Prostate gland (tissue), 2 donors: ENCODE data around the gene MCRIP2.

Experiments used
- POLR2A ChIP-seq: fragments of 450-650 bp; IDR thresholded peaks from one replicate; pipeline ENCODE4 v1.6.1; 2016; ENCODE audit warnings: antibody characterized with exemption, mild to moderate bottlenecking
- POLR2AphosphoS5 ChIP-seq: sonication (generic); formaldehyde crosslinking; IDR thresholded peaks from one replicate; pipeline ENCODE4 v1.6.1; 2017; ENCODE audit warnings: antibody characterized with exemption
- TF ChIP-seq, protein P1 (sequence below), 4 experiments: fragments of 200-600 bp in 2 of 4; fragments of 450-650 bp in 2 of 4; sonication (generic) in 2 of 4; IDR thresholded peaks; 1 replicate in 3 of 4; 2 replicates in 1 of 4; pipeline ENCODE4 v1.5.1; 2016 to 2019; ENCODE audit warnings: antibody characterized with exemption in 4 of 4, mild to moderate bottlenecking in 2 of 4, moderate library complexity in 2 of 4

DNA sequence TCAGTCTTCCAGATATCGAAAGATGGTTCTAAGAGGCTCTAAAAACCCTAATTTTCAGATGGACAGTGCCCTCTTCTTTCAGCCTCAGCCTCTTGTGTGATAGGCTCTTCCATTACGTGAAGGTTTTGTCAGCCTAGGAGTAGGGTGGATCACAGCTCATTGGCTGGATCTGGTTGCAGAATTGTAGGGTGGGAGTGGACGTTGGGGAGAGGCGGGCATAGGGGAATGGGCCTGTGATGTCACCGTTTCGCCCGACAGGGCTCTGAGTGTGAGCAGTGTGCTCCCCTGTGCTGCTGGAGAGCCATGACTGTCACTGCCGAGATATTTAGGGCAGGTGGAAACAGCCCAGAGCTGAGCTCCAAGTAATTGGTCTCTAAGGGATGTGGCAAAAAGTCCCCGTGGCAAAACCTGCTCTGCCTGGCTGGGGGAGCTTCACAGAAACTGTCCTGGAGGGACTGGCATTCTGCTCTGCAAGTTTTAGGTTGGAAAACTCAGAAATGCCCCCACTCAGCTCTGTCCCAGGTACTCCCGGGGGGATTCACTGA, 17.0 kb upstream of the MCRIP2 start:
- TF ChIP-seq, protein P1, sequence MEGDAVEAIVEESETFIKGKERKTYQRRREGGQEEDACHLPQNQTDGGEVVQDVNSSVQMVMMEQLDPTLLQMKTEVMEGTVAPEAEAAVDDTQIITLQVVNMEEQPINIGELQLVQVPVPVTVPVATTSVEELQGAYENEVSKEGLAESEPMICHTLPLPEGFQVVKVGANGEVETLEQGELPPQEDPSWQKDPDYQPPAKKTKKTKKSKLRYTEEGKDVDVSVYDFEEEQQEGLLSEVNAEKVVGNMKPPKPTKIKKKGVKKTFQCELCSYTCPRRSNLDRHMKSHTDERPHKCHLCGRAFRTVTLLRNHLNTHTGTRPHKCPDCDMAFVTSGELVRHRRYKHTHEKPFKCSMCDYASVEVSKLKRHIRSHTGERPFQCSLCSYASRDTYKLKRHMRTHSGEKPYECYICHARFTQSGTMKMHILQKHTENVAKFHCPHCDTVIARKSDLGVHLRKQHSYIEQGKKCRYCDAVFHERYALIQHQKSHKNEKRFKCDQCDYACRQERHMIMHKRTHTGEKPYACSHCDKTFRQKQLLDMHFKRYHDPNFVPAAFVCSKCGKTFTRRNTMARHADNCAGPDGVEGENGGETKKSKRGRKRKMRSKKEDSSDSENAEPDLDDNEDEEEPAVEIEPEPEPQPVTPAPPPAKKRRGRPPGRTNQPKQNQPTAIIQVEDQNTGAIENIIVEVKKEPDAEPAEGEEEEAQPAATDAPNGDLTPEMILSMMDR (IDR thresholded peaks at IDR 0.05) = no peak
- TF ChIP-seq POLR2A (no peak), POLR2AphosphoS5 (no peak)
